B cell (primary cell): ENCODE data around the gene PDZD2. TPM values are rescaled to one million over a fixed set of nuclear protein-coding genes. Genes with fewer than 3 reads are reported as not detected.

ENCODE experiments used
- ATAC-seq: fragments of 200-7000 bp; cut with Tn5 transposase; one replicate; pipeline ENCODE4 v1.10.0; 2021; ENCODE audit warnings: low read depth, mild to moderate bottlenecking, moderate number of reproducible peaks, moderate library complexity
- CTCF ChIA-PET: fragments of 350-600 bp; sonication (Branson Sonifier 250); formaldehyde crosslinking; loops from one replicate; lab custom pipeline; 2021; ENCODE audit warnings: antibody characterized with exemption, inconsistent platforms; lab: Charles Lee
- POLR2A ChIA-PET: fragments of 350-600 bp; sonication (Branson Sonifier 250); formaldehyde crosslinking; loops from one replicate; lab custom pipeline; 2021; ENCODE audit warnings: antibody characterized with exemption; lab: Charles Lee
- DNase-seq: peaks from one replicate; pipeline ENCODE4 v3.0.0; 2013
- H2AFZ ChIP-seq: 2 replicates; pipeline ENCODE4 v1.6.1; 2012; ENCODE audit warnings: mild to moderate bottlenecking, low read depth, low read length; ENCODE audit not compliant: insufficient read depth, poor library complexity, severe bottlenecking
- H3K27ac ChIP-seq, 2 donors: 1 replicate in 1 of 2; 2 replicates in 1 of 2; pipeline ENCODE4 v1.5.1; 2012 to 2013; ENCODE audit warnings: low read length in 2 of 2, mild to moderate bottlenecking in 2 of 2, moderate library complexity in 1 of 2
- H3K27me3 ChIP-seq, 4 experiments: fragments of 200-600 bp in 1 of 4; sonication (generic) in 1 of 4; replicated peaks in 1 of 4; 1 replicate in 2 of 4; 2 replicates in 2 of 4; pipeline versions ENCODE4 v1.6.1 to v1.7.0; 2013 to 2016; ENCODE audit warnings: low read length in 3 of 4, mild to moderate bottlenecking in 2 of 4, mixed read lengths in 1 of 4, moderate library complexity in 1 of 4; ENCODE audit not compliant: insufficient read depth in 4 of 4, control insufficient read depth in 3 of 4; ENCODE audit errors: control extremely low read depth in 1 of 4
- H3K36me3 ChIP-seq, 2 experiments: replicated peaks in 1 of 2; 1 replicate in 1 of 2; 2 replicates in 1 of 2; pipeline versions ENCODE4 v1.6.1 to v1.7.1; 2013; ENCODE audit warnings: low read length in 1 of 2; ENCODE audit not compliant: insufficient read depth in 2 of 2, control insufficient read depth in 1 of 2; ENCODE audit errors: control extremely low read depth in 1 of 2, extremely low read depth in 1 of 2
- H3K4me1 ChIP-seq, 2 donors: fragments of 200-600 bp in 1 of 2; sonication (generic) in 1 of 2; 1 replicate in 1 of 2; 2 replicates in 1 of 2; pipeline versions ENCODE4 v1.5.1 to v1.6.1; 2013 to 2017; ENCODE audit warnings: low read length in 2 of 2; ENCODE audit not compliant: control insufficient read depth in 2 of 2, insufficient read depth in 2 of 2
- H3K4me2 ChIP-seq: replicated peaks from 2 replicates; pipeline ENCODE3; 2012; ENCODE audit warnings: mild to moderate bottlenecking, low read depth, low read length; ENCODE audit not compliant: poor library complexity, severe bottlenecking
- H3K4me3 ChIP-seq, 5 experiments: fragments of 200-600 bp in 1 of 5; sonication (generic) in 1 of 5; 1 replicate in 3 of 5; 2 replicates in 2 of 5; pipeline versions ENCODE4 v1.5.1 to v1.7.0; 2011 to 2016; ENCODE audit warnings: low read length in 4 of 5, mild to moderate bottlenecking in 4 of 5, low read depth in 2 of 5, control low read depth in 1 of 5, moderate library complexity in 1 of 5; ENCODE audit not compliant: insufficient read depth in 1 of 5; ENCODE audit errors: control extremely low read depth in 1 of 5, extremely low read depth in 1 of 5
- H3K79me2 ChIP-seq: fragments of 200-600 bp; sonication (generic); one replicate; pipeline ENCODE4 v1.6.0; 2016; ENCODE audit warnings: low read length; ENCODE audit not compliant: control insufficient read depth, insufficient read depth
- H3K9ac ChIP-seq: fragments of 200-600 bp; sonication (generic); 2 replicates; pipeline ENCODE4 v1.6.1; 2017; ENCODE audit warnings: mild to moderate bottlenecking, low read length, moderate library complexity
- H3K9me3 ChIP-seq, 3 donors: one replicate each; pipeline versions ENCODE4 v1.6.1 to v1.7.1; 2013; ENCODE audit warnings: low read length in 2 of 3; ENCODE audit not compliant: control insufficient read depth in 2 of 3, insufficient read depth in 1 of 3; ENCODE audit errors: control extremely low read depth in 1 of 3
- H4K20me1 ChIP-seq: 2 replicates; pipeline ENCODE4 v1.6.0; 2012; ENCODE audit warnings: mild to moderate bottlenecking, low read length; ENCODE audit not compliant: insufficient read depth, control insufficient read depth, poor library complexity, severe bottlenecking
- H3K27ac Mint-ChIP-seq: one replicate; pipeline ENCODE4 v1.8.0; 2021; ENCODE audit warnings: mixed read lengths
- H3K27me3 Mint-ChIP-seq: one replicate; pipeline ENCODE4 v1.8.0; 2021; ENCODE audit warnings: mixed read lengths
- H3K4me1 Mint-ChIP-seq: one replicate; pipeline ENCODE4 v1.8.0; 2021; ENCODE audit warnings: mixed read lengths
- H3K4me3 Mint-ChIP-seq: one replicate; pipeline ENCODE4 v1.8.0; 2021; ENCODE audit warnings: mixed read lengths
- H3K9me3 Mint-ChIP-seq: one replicate; pipeline ENCODE4 v1.8.0; 2022; ENCODE audit warnings: mixed read lengths; ENCODE audit not compliant: insufficient read depth
- EZH2 ChIP-seq: IDR thresholded peaks from 2 replicates; pipeline ENCODE4 v1.6.1; 2012; ENCODE audit warnings: borderline replicate concordance, low read depth, mild to moderate bottlenecking, moderate library complexity, low read length; ENCODE audit not compliant: insufficient read depth, poor library complexity, severe bottlenecking
- WGBS: methylation state at CpG from one replicate; pipeline ENCODE4 v1.1.5; 2013; ENCODE audit warnings: missing lambda C conversion rate; ENCODE audit not compliant: insufficient coverage; 5-methylcytosine and 5-hydroxymethylcytosine counted together
- intact Hi-C: fragments of 100-400 bp; cut with micrococcal nuclease; formaldehyde crosslinking; loops from one replicate; pipeline ENCODE4 v1.10.0; 2022
- polyA plus RNA-seq: library from polyadenylated mRNA; depleted of rRNA; stranded (reverse); fragments of >200 nt; gene quantifications from 2 replicates; pipeline ENCODE4 v1.2.3, GENCODE V29; 2012
- total RNA-seq, 2 donors: library from RNA; stranded (reverse); fragments of 120-200 nt in 1 of 2; gene quantifications; 1 replicate in 1 of 2; 2 replicates in 1 of 2; pipeline versions ENCODE4 v1.2.3 to v1.2.4, GENCODE V29; 2013 to 2022
- TF ChIP-seq, protein P1 (sequence below): fragments of 200-600 bp; IDR thresholded peaks from one replicate; pipeline ENCODE4 v1.8.0; 2022; ENCODE audit warnings: antibody characterized with exemption, mild to moderate bottlenecking

PDZD2 gene
- total and polyA plus RNA-seq, 2 donors (not counting 1 experiment from before 2014, with no cell fraction given) = not detected

GRCh38 chr5:31935496-31936369 lies 296.8 kb downstream of the PDZD2 start:
- H3K4me3 ChIP-seq = no peak overlapping the region
- H4K20me1 ChIP-seq = no peaks in the 10 kb centered on the region
- no peak for TF ChIP-seq EZH2
- TF ChIP-seq, protein P1, sequence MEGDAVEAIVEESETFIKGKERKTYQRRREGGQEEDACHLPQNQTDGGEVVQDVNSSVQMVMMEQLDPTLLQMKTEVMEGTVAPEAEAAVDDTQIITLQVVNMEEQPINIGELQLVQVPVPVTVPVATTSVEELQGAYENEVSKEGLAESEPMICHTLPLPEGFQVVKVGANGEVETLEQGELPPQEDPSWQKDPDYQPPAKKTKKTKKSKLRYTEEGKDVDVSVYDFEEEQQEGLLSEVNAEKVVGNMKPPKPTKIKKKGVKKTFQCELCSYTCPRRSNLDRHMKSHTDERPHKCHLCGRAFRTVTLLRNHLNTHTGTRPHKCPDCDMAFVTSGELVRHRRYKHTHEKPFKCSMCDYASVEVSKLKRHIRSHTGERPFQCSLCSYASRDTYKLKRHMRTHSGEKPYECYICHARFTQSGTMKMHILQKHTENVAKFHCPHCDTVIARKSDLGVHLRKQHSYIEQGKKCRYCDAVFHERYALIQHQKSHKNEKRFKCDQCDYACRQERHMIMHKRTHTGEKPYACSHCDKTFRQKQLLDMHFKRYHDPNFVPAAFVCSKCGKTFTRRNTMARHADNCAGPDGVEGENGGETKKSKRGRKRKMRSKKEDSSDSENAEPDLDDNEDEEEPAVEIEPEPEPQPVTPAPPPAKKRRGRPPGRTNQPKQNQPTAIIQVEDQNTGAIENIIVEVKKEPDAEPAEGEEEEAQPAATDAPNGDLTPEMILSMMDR = no peak
- no peak overlapping the region for H2AFZ ChIP-seq
- no peaks in the 10 kb centered on the region for H3K9me3 Mint-ChIP-seq
- no peaks in the 10 kb centered on the region for H3K27me3 Mint-ChIP-seq
- no peaks in the 10 kb centered on the region for H3K79me2 ChIP-seq
- H3K27me3 ChIP-seq = no peaks in the 10 kb centered on the region
- no peaks in the 10 kb centered on the region for H3K36me3 ChIP-seq
- CTCF ChIA-PET = no interaction called here
- peaks cover 0 to 4% (median 0%) of the 10 kb centered on the region in 3 donors for H3K9me3 ChIP-seq
- H3K4me3 Mint-ChIP-seq = no peak overlapping the region
- DNase-seq (no peak), ATAC-seq (no peak)
- no peaks in the 10 kb centered on the region for H3K4me1 ChIP-seq
- no peak overlapping the region for H3K9ac ChIP-seq
- H3K4me2 ChIP-seq = no peak overlapping the region
- no peaks in the 10 kb centered on the region for H3K4me1 Mint-ChIP-seq
- no peak overlapping the region for H3K27ac ChIP-seq
- no peak overlapping the region for H3K27ac Mint-ChIP-seq
- intact Hi-C loops = no loop called here
- POLR2A ChIA-PET = no interaction called here
- 80% methylated on average over 4 of the region's 10 CpGs for WGBS

DNA sequence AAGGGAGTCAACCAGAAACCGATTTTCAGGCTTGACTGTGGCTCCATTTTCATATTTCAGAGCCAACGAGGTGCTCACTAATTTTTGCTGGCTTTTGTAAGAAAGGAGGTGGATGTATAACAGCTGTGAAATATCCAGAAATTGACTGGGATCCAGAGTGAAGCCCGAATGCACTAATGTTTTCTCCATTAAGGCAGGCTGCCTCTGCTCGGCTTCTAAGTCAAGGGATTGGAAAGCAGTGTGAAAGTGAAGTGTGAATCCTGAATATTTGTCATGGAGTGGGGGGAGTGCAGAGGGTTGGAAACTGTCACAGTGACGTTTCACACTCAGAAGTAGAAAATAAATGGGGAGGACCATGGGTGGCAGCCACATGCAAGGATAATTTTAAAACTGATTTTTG lies 297.8 kb downstream of the PDZD2 start:
- ChIA-PET CTCF (no interaction called here), POLR2A (no interaction called here)
- H3K4me2 ChIP-seq = no peak overlapping the region
- no peak overlapping the region for H3K27ac ChIP-seq
- no peaks in the 10 kb centered on the region for H3K4me1 ChIP-seq
- no peak for DNase-seq
- no peak overlapping the region for H3K9ac ChIP-seq
- Mint-ChIP-seq H3K9me3 (no peaks in the 10 kb centered on the region), H3K4me1 (no peaks in the 10 kb centered on the region), H3K4me3 (no peak overlapping the region), H3K27me3 (no peaks in the 10 kb centered on the region), H3K27ac (no peak overlapping the region)
- no peak overlapping the region for H3K4me3 ChIP-seq
- intact Hi-C loops = no loop called here
- H3K27me3 ChIP-seq = no peaks in the 10 kb centered on the region
- H3K79me2 ChIP-seq = no peaks in the 10 kb centered on the region
- WGBS = 87% methylated on average over 5 of the region's 5 CpGs
- H3K36me3 ChIP-seq = no peaks in the 10 kb centered on the region
- ATAC-seq = no peak
- TF ChIP-seq, protein P1 = no peak
- no peak for TF ChIP-seq EZH2
- no peaks in the 10 kb centered on the region for H4K20me1 ChIP-seq
- peaks cover 0 to 4% (median 0%) of the 10 kb centered on the region in 3 donors for H3K9me3 ChIP-seq
- H2AFZ ChIP-seq = no peak overlapping the region
